Mesendoderm (in vitro differentiated cells): ENCODE measurements around the gene LMCD1.

Experiments used
- DNase-seq: peaks from one replicate; pipeline ENCODE4 v3.0.0; 2013
- H2AK5ac ChIP-seq: 2 replicates; pipeline ENCODE4 v1.6.1; 2013; ENCODE audit warnings: low read length, inconsistent platforms
- H2BK120ac ChIP-seq: 2 replicates; pipeline ENCODE4 v1.6.1; 2013; ENCODE audit warnings: low read depth, mild to moderate bottlenecking, low read length, moderate library complexity, mixed read lengths
- H2BK15ac ChIP-seq: replicated peaks from 2 replicates; pipeline ENCODE4 v1.6.1; 2013; ENCODE audit warnings: low read depth, mild to moderate bottlenecking, moderate library complexity
- H2BK5ac ChIP-seq: 2 replicates; pipeline ENCODE4 v1.6.1; 2013; ENCODE audit warnings: low read length, inconsistent platforms
- H3K18ac ChIP-seq: 2 replicates; pipeline ENCODE4 v1.6.1; 2013; ENCODE audit warnings: mild to moderate bottlenecking, low read length, mixed read lengths
- H3K23ac ChIP-seq: one replicate; pipeline ENCODE4 v1.6.1; 2013; ENCODE audit warnings: low read length
- H3K27ac ChIP-seq: 2 replicates; pipeline ENCODE4 v1.5.1; 2013; ENCODE audit warnings: low read depth, mild to moderate bottlenecking, inconsistent platforms, low read length, moderate library complexity
- H3K27me3 ChIP-seq: 2 replicates; pipeline ENCODE4 v1.6.1; 2013; ENCODE audit warnings: low read length, control low read depth, mild to moderate bottlenecking, inconsistent platforms; ENCODE audit not compliant: insufficient read depth, poor library complexity
- H3K36me3 ChIP-seq: 2 replicates; pipeline ENCODE4 v1.6.1; 2013; ENCODE audit warnings: low read length, inconsistent platforms; ENCODE audit not compliant: control insufficient read depth, insufficient read depth
- H3K4ac ChIP-seq: one replicate; pipeline ENCODE4 v1.6.1; 2013; ENCODE audit warnings: low read depth, mild to moderate bottlenecking, low read length, moderate library complexity
- H3K4me1 ChIP-seq: 2 replicates; pipeline ENCODE4 v1.6.1; 2013; ENCODE audit warnings: low read depth, low read length, inconsistent platforms; ENCODE audit not compliant: control insufficient read depth
- H3K4me2 ChIP-seq: 2 replicates; pipeline ENCODE4 v1.6.1; 2013; ENCODE audit warnings: low read length
- H3K4me3 ChIP-seq: 2 replicates; pipeline ENCODE4 v1.5.1; 2013; ENCODE audit warnings: mild to moderate bottlenecking, low read length
- H3K56ac ChIP-seq: one replicate; pipeline ENCODE4 v1.6.1; 2013; ENCODE audit warnings: low read length
- H3K79me1 ChIP-seq: 2 replicates; pipeline ENCODE4 v1.6.1; 2013; ENCODE audit warnings: low read length, inconsistent platforms
- H3K79me2 ChIP-seq: 2 replicates; pipeline ENCODE4 v1.6.1; 2013; ENCODE audit warnings: mild to moderate bottlenecking, low read length; ENCODE audit not compliant: control insufficient read depth, insufficient read depth
- H3K9ac ChIP-seq: 2 replicates; pipeline ENCODE4 v1.6.1; 2013; ENCODE audit warnings: low read length, inconsistent platforms
- H4K5ac ChIP-seq: one replicate; pipeline ENCODE4 v1.6.1; 2013; ENCODE audit warnings: low read length
- H4K8ac ChIP-seq: one replicate; pipeline ENCODE4 v1.6.1; 2013; ENCODE audit warnings: low read depth, mild to moderate bottlenecking, control low read depth, low read length, moderate library complexity
- WGBS: extraction: QIAGEN DNeasy Blood & Tissue Kit; methylation state at CpG from one replicate; pipeline ENCODE4 v1.1.7; 2013; ENCODE audit warnings: low lambda C conversion rate, missing lambda C conversion rate; ENCODE audit not compliant: insufficient coverage; ENCODE audit errors: extremely low coverage; 5-methylcytosine and 5-hydroxymethylcytosine counted together

LMCD1 gene

DNA sequence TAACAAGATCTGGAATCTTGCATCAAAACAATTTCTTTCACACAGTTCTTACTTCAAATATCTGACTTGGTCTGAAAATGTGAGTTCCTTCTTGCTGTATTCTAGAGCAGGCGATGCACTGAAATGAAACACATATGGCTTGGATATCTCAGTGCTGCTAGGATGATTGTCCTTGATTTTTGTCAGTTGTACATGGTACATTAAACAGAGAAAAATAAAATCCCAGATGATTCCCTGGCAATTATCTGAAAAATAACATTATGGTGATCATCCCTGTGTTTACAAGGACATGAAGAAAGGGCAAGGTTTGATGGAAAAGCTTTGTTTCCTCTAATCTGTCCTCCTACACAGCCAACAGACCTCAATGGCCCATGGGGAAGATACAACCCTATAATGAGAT is 10.6 kb downstream of the LMCD1 start:
- no CpG with 5 or more reads among the region's 1 CpG for WGBS

DNA sequence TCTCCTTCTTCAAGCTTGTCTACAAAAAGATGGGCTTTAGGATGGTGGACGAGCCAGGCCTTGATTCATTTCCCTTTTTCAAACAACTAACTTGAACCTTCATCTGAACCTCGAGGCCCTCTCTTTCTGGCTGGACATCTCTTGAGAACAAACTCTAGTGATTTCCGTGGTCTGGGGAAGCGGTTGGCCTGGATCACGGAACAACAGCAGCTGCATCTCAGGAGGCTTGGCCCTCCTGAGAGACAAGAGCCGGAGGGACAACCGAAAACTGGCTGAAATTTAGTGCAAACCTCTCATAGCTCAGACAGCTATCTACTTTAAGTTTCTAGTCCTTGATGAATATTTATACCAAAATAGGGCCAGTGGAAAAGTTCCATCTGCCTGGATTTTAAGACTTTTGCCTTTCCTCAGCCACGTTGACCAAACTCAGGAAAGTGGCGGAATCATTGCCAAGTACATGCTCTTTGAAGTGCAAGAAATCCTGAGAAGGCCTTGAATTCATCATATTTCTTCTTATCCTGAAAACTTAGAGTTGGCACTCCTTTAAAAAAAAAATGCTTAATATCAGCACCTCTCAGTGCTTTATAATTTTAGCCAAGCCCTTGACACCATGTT is 14.5 kb downstream of the LMCD1 start:
- Histone ChIP-seq H2BK15ac (no peak overlapping the region), H2BK5ac (no peak overlapping the region), H3K27ac (no peak overlapping the region), H2AK5ac (no peak overlapping the region), H3K4me1 (no peaks in the 10 kb centered on the region), H3K4ac (no peak overlapping the region), H3K4me3 (no peak overlapping the region), H4K8ac (no peak overlapping the region), H4K5ac (no peak overlapping the region), H3K18ac (no peak overlapping the region), H3K23ac (no peak overlapping the region), H2BK120ac (no peak overlapping the region), H3K79me1 (no peaks in the 10 kb centered on the region), H3K56ac (no peak overlapping the region), H3K36me3 (no peaks in the 10 kb centered on the region), H3K9ac (no peak overlapping the region), H3K79me2 (no peaks in the 10 kb centered on the region), H3K4me2 (no peak overlapping the region), H3K27me3 (no peaks in the 10 kb centered on the region)
- WGBS, result no CpG with 5 or more reads among the region's 9 CpGs
- no peak for DNase-seq

More for the DNA sequence above, 10.6 kb downstream of the LMCD1 start:
- H2BK5ac ChIP-seq, result no peak overlapping the region
- H2BK120ac ChIP-seq, result no peak overlapping the region
- H2BK15ac ChIP-seq, result no peak overlapping the region
- H3K56ac ChIP-seq, result no peak overlapping the region
- no peak overlapping the region for H2AK5ac ChIP-seq
- H3K27me3 ChIP-seq, result no peaks in the 10 kb centered on the region
- H3K9ac ChIP-seq, result no peak overlapping the region
- no peak overlapping the region for H3K4me2 ChIP-seq
- no peak overlapping the region for H3K4me3 ChIP-seq
- no peaks in the 10 kb centered on the region for H3K4me1 ChIP-seq
- H4K5ac ChIP-seq, result no peak overlapping the region
- no peak for DNase-seq
- no peak overlapping the region for H3K4ac ChIP-seq
- no peaks in the 10 kb centered on the region for H3K36me3 ChIP-seq
- no peaks in the 10 kb centered on the region for H3K79me1 ChIP-seq
- H3K23ac ChIP-seq, result no peak overlapping the region
- H3K18ac ChIP-seq, result no peak overlapping the region
- no peaks in the 10 kb centered on the region for H3K79me2 ChIP-seq
- no peak overlapping the region for H3K27ac ChIP-seq
- no peak overlapping the region for H4K8ac ChIP-seq

DNA sequence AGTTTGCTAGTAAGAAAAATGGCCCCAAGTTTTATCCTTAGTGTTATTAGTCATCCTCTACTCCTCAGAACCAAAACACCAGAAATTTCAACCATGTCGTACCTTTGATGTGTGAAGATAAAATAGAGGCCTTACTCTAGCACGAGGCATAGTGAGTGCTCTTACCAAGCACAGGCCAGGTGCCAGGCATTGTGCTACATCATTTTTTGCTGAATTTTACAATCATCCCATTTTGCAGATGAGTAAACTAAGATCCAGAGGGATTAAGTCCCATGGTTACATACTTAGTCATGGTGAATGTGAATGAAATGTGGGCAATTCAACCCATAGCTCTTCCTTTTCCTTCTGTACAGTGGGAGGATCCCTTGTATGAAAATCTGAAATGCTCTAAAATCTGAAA is 15.2 kb downstream of the LMCD1 start:
- no peak for DNase-seq
- no peak overlapping the region for H2BK120ac ChIP-seq
- no CpG with 5 or more reads among the region's 2 CpGs for WGBS
- no peak overlapping the region for H3K18ac ChIP-seq
- no peaks in the 10 kb centered on the region for H3K79me2 ChIP-seq
- H3K4ac ChIP-seq, result no peak overlapping the region
- no peak overlapping the region for H2BK15ac ChIP-seq
- H4K5ac ChIP-seq, result no peak overlapping the region
- no peak overlapping the region for H3K4me2 ChIP-seq
- no peak overlapping the region for H3K56ac ChIP-seq
- H2BK5ac ChIP-seq, result no peak overlapping the region
- H4K8ac ChIP-seq, result no peak overlapping the region
- no peaks in the 10 kb centered on the region for H3K4me1 ChIP-seq
- no peaks in the 10 kb centered on the region for H3K27me3 ChIP-seq
- no peak overlapping the region for H3K9ac ChIP-seq
- no peaks in the 10 kb centered on the region for H3K36me3 ChIP-seq
- H3K27ac ChIP-seq, result no peak overlapping the region
- no peak overlapping the region for H3K23ac ChIP-seq
- no peaks in the 10 kb centered on the region for H3K79me1 ChIP-seq
- H3K4me3 ChIP-seq, result no peak overlapping the region
- no peak overlapping the region for H2AK5ac ChIP-seq

DNA sequence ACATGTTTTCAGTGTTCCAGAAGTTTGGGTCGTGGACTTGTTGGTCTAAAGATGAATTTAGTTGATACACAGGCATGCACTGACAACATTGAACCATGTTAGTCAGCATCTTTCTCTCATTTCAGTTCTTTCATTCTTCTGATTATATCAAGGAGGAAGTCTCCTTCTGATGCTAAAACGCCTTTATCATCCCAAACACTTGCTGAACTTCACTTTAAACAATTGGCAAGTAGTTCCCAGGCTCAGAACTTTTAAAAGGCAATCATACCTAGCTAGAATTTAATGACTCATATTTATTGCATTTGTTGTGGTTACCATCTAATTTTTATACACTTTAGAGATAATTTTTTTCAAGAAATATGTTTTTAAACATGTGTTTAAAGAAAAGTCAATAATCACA is 15.9 kb downstream of the LMCD1 start:
- no peak overlapping the region for H2AK5ac ChIP-seq
- no peak overlapping the region for H3K4me3 ChIP-seq
- no peak overlapping the region for H3K56ac ChIP-seq
- H3K27me3 ChIP-seq, result no peaks in the 10 kb centered on the region
- H3K79me1 ChIP-seq, result no peaks in the 10 kb centered on the region
- no peaks in the 10 kb centered on the region for H3K79me2 ChIP-seq
- no peak overlapping the region for H3K23ac ChIP-seq
- no peak overlapping the region for H4K5ac ChIP-seq
- H3K27ac ChIP-seq, result no peak overlapping the region
- H3K18ac ChIP-seq, result no peak overlapping the region
- no peak for DNase-seq
- H2BK5ac ChIP-seq, result no peak overlapping the region
- H2BK120ac ChIP-seq, result no peak overlapping the region
- H3K4ac ChIP-seq, result no peak overlapping the region
- WGBS, result no CpG with 5 or more reads among the region's 2 CpGs
- no peaks in the 10 kb centered on the region for H3K4me1 ChIP-seq
- H3K36me3 ChIP-seq, result no peaks in the 10 kb centered on the region
- no peak overlapping the region for H3K9ac ChIP-seq
- no peak overlapping the region for H3K4me2 ChIP-seq
- no peak overlapping the region for H4K8ac ChIP-seq
- no peak overlapping the region for H2BK15ac ChIP-seq

DNA sequence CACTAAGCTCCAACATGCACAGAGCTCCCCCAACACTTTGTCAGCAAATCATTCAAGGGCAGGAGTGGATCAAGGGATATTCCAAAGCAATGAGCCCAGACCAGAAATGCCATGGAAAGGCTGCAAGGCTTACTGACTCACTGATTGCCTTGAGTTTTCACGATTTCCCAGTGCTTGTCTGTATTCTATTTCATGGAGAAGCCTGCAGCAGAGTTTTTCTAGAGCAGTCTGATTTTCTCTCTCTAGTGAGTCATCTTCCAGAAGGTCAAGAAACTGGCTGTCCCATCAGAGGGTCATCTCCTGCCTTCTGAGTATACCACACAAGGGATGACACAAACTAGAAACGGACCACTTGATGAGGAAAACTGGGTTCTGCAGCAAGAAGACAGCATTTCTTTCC is 16.5 kb downstream of the LMCD1 start:
- Histone ChIP-seq H4K5ac (no peak overlapping the region), H2BK15ac (no peak overlapping the region), H3K79me2 (no peaks in the 10 kb centered on the region), H2AK5ac (no peak overlapping the region), H3K9ac (no peak overlapping the region), H3K23ac (no peak overlapping the region), H3K79me1 (no peaks in the 10 kb centered on the region), H3K36me3 (no peaks in the 10 kb centered on the region), H3K27me3 (no peaks in the 10 kb centered on the region), H2BK5ac (no peak overlapping the region), H3K18ac (no peak overlapping the region), H2BK120ac (no peak overlapping the region), H3K4me2 (no peak overlapping the region), H3K4me3 (no peak overlapping the region), H3K4ac (no peak overlapping the region), H4K8ac (no peak overlapping the region), H3K27ac (no peak overlapping the region), H3K4me1 (no peaks in the 10 kb centered on the region), H3K56ac (no peak overlapping the region)
- DNase-seq, result no peak
- WGBS, result no CpG with 5 or more reads among the region's 2 CpGs

DNA sequence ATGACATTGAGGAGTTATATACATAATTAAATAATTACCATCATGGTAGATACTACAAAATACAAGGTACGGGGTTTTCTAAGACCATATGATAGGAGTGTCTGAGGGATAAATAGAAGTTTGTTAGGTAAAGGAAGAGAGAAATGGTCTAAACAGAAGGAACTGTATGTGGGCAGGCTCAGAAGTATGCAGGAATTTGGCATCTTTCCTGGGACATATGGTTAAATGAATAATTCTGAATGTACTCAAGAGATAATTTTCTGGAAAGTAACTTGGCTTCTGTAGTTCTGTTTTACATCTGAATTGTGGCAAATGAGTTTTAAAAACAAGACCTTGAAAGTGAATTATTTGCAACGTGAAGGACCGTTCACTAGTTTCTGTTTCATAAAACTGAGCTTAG is 17.5 kb downstream of the LMCD1 start:
- Histone ChIP-seq H3K4me1 (no peaks in the 10 kb centered on the region), H4K5ac (no peak overlapping the region), H3K4ac (no peak overlapping the region), H2BK5ac (no peak overlapping the region), H3K18ac (no peak overlapping the region), H4K8ac (no peak overlapping the region), H3K9ac (no peak overlapping the region), H3K27ac (no peak overlapping the region), H2BK15ac (no peak overlapping the region), H3K56ac (no peak overlapping the region), H3K79me1 (no peaks in the 10 kb centered on the region), H3K4me3 (no peak overlapping the region), H2BK120ac (no peak overlapping the region), H3K36me3 (no peaks in the 10 kb centered on the region), H3K4me2 (no peak overlapping the region), H3K27me3 (no peaks in the 10 kb centered on the region), H2AK5ac (no peak overlapping the region), H3K23ac (no peak overlapping the region), H3K79me2 (no peaks in the 10 kb centered on the region)
- DNase-seq, result no peak
- no CpG with 5 or more reads among the region's 3 CpGs for WGBS
